IMR-90 (cell line): Measurements from ENCODE around the gene IQSEC1. TPM values are rescaled to one million over a fixed set of nuclear protein-coding genes. Genes with fewer than 3 reads are reported as not detected.

Source experiments
- ATAC-seq: fragments of 200-7000 bp; cut with Tn5 transposase; 2 replicates; pipeline ENCODE4 v1.9.1; 2020; ENCODE audit warnings: low read depth, mild to moderate bottlenecking, moderate library complexity
- BruUV-seq: library from RNA; stranded (reverse); fragments of 400-500 nt; replicated peaks from 2 replicates; lab custom pipeline; 2021; lab: Mats Ljungman, UMichigan
- CTCF ChIA-PET: fragments of 300-600 bp; formaldehyde crosslinking; extraction: SDS; loops from one replicate; lab custom pipeline; 2021; ENCODE audit warnings: antibody characterized with exemption; lab: Yijun Ruan, JAX
- POLR2A ChIA-PET: fragments of 300-600 bp; sonication (Branson Sonifier 250); formaldehyde crosslinking; loops from one replicate; lab custom pipeline; 2022; ENCODE audit warnings: antibody characterized with exemption; ENCODE audit not compliant: unreplicated experiment; lab: Charles Lee
- DNase-seq: peaks from one replicate; pipeline ENCODE4 v3.0.0; 2013
- H2AFZ ChIP-seq: replicated peaks from 2 replicates; pipeline ENCODE3; 2013; ENCODE audit warnings: low read length, mild to moderate bottlenecking; ENCODE audit not compliant: poor library complexity
- H2AK5ac ChIP-seq: 2 replicates; pipeline ENCODE4 v1.6.1; 2013; ENCODE audit warnings: low read depth, low read length, inconsistent platforms
- H2AK9ac ChIP-seq: replicated peaks from 2 replicates; pipeline ENCODE3; 2013; ENCODE audit warnings: mild to moderate bottlenecking, low read depth, low read length, moderate library complexity; ENCODE audit not compliant: poor library complexity
- H2BK120ac ChIP-seq: 2 replicates; pipeline ENCODE4 v1.6.1; 2013; ENCODE audit warnings: low read depth, low read length, inconsistent platforms
- H2BK15ac ChIP-seq: 3 replicates; pipeline ENCODE4 v1.6.1; 2013; ENCODE audit warnings: low read depth, low read length, inconsistent platforms
- H2BK20ac ChIP-seq: 2 replicates; pipeline ENCODE4 v1.6.1; 2013; ENCODE audit warnings: low read depth, mild to moderate bottlenecking, inconsistent platforms, low read length, moderate library complexity
- H2BK5ac ChIP-seq: 2 replicates; pipeline ENCODE4 v1.6.1; 2013; ENCODE audit warnings: mild to moderate bottlenecking, low read depth, low read length, inconsistent platforms; ENCODE audit not compliant: poor library complexity, severe bottlenecking
- H3K14ac ChIP-seq: replicated peaks from 2 replicates; pipeline ENCODE4 v1.6.1; 2013; ENCODE audit warnings: low read depth, low read length, inconsistent platforms
- H3K18ac ChIP-seq: 2 replicates; pipeline ENCODE4 v1.6.1; 2013; ENCODE audit warnings: low read depth, low read length, control low read depth
- H3K23ac ChIP-seq: 2 replicates; pipeline ENCODE4 v1.6.1; 2013; ENCODE audit warnings: low read depth, low read length, inconsistent platforms
- H3K27ac ChIP-seq: 2 replicates; pipeline ENCODE4 v1.5.1; 2013; ENCODE audit warnings: mild to moderate bottlenecking, control low read depth, low read length; ENCODE audit not compliant: insufficient read depth
- H3K27me3 ChIP-seq: 2 replicates; pipeline ENCODE4 v1.6.1; 2013; ENCODE audit warnings: low read length; ENCODE audit not compliant: control insufficient read depth, insufficient read depth
- H3K36me3 ChIP-seq: 2 replicates; pipeline ENCODE4 v1.6.1; 2013; ENCODE audit warnings: low read length, mixed read lengths; ENCODE audit not compliant: control insufficient read depth, insufficient read depth
- H3K4ac ChIP-seq: 2 replicates; pipeline ENCODE4 v1.6.1; 2013; ENCODE audit warnings: low read depth, low read length, inconsistent platforms
- H3K4me1 ChIP-seq: 2 replicates; pipeline ENCODE4 v1.6.1; 2013; ENCODE audit warnings: low read length, mixed read lengths; ENCODE audit not compliant: control insufficient read depth, insufficient read depth
- H3K4me2 ChIP-seq: 2 replicates; pipeline ENCODE4 v1.6.1; 2013; ENCODE audit warnings: low read depth, mild to moderate bottlenecking, control low read depth, low read length, moderate library complexity
- H3K4me3 ChIP-seq: 2 replicates; pipeline ENCODE4 v1.5.1; 2013; ENCODE audit warnings: low read depth, mild to moderate bottlenecking, control low read depth, low read length, moderate library complexity; ENCODE audit not compliant: insufficient read depth
- H3K56ac ChIP-seq: 2 replicates; pipeline ENCODE4 v1.6.1; 2013; ENCODE audit warnings: low read length, inconsistent platforms; ENCODE audit not compliant: insufficient read depth; ENCODE audit errors: extremely low read depth
- H3K79me1 ChIP-seq, 2 experiments: 2 replicates each; pipeline ENCODE4 v1.6.1; 2013; ENCODE audit warnings: low read length in 2 of 2, inconsistent platforms in 1 of 2, low read depth in 1 of 2
- H3K9ac ChIP-seq: 2 replicates; pipeline ENCODE4 v1.6.1; 2013; ENCODE audit warnings: low read depth, low read length, control low read depth
- H3K9me1 ChIP-seq: 2 replicates; pipeline ENCODE4 v1.6.1; 2013; ENCODE audit warnings: low read length, inconsistent platforms; ENCODE audit not compliant: insufficient read depth
- H3K9me3 ChIP-seq: 2 replicates; pipeline ENCODE4 v1.6.1; 2013; ENCODE audit warnings: low read length; ENCODE audit not compliant: control insufficient read depth, insufficient read depth
- H4K20me1 ChIP-seq: 2 replicates; pipeline ENCODE4 v1.6.1; 2013; ENCODE audit warnings: low read length, inconsistent platforms; ENCODE audit not compliant: insufficient read depth
- H4K5ac ChIP-seq: 2 replicates; pipeline ENCODE4 v1.6.1; 2013; ENCODE audit warnings: mild to moderate bottlenecking, low read depth, low read length, control low read depth
- H4K8ac ChIP-seq, 2 experiments: 2 replicates each; pipeline ENCODE4 v1.6.1; 2013; ENCODE audit warnings: low read depth in 2 of 2, low read length in 2 of 2, control low read depth in 1 of 2, inconsistent platforms in 1 of 2
- H4K91ac ChIP-seq: 2 replicates; pipeline ENCODE4 v1.6.1; 2013; ENCODE audit warnings: low read depth, low read length, inconsistent platforms; ENCODE audit not compliant: insufficient read depth
- BHLHE40 ChIP-seq: fragments of 150-350 bp; IDR thresholded peaks from 2 replicates; pipeline ENCODE4 v1.6.1; 2016; ENCODE audit warnings: mild to moderate bottlenecking, low read depth, low read length
- FOS ChIP-seq: fragments of 150-350 bp; IDR thresholded peaks from 2 replicates; pipeline ENCODE4 v1.6.1; 2016; ENCODE audit warnings: low read depth, low read length
- MAZ ChIP-seq: IDR thresholded peaks from 2 replicates; pipeline ENCODE4 v1.6.1; 2012; ENCODE audit warnings: low read depth, mild to moderate bottlenecking, low read length, improper control_type of control experiment, moderate library complexity, borderline replicate concordance
- RAD21 ChIP-seq: IDR thresholded peaks from 2 replicates; pipeline ENCODE4 v1.6.1; 2012; ENCODE audit warnings: low read length, improper control_type of control experiment
- WGBS, 2 experiments: methylation state at CpG; one replicate each; pipeline versions ENCODE4 v1.1.5 to v1.1.7; 2013; ENCODE audit warnings: missing lambda C conversion rate in 2 of 2; ENCODE audit not compliant: insufficient read length in 1 of 2; ENCODE audit errors: extremely low coverage in 2 of 2; 5-methylcytosine and 5-hydroxymethylcytosine counted together
- dilution Hi-C: fragments of 300-500 bp; cut with HindIII; formaldehyde crosslinking; loops from one replicate; pipeline ENCODE4 v1.14.3; 2018; ENCODE audit warnings: low sequenced_read_pairs; ENCODE audit not compliant: unreplicated experiment
- in situ Hi-C: fragments of 300-500 bp; cut with MboI; formaldehyde crosslinking; loops from 3 replicates; pipeline ENCODE4 v1.14.3; 2019; ENCODE audit warnings: low sequenced_read_pairs, inconsistent platforms, mixed read lengths
- intact Hi-C: fragments of 100-400 bp; cut with micrococcal nuclease; formaldehyde crosslinking; loops from 2 replicates; pipeline ENCODE4 v1.10.0; 2022
- polyA plus RNA-seq, 3 experiments: library from polyadenylated mRNA; depleted of rRNA; stranded (reverse); fragments of >200 nt; gene quantifications; 2 replicates each; pipeline ENCODE4 v1.2.3, GENCODE V29; 2012; ENCODE audit warnings: low replicate concordance in 1 of 3
- total RNA-seq: library from RNA; depleted of rRNA; stranded (reverse); fragments of >200 nt; gene quantifications from 2 replicates; pipeline ENCODE4 v1.2.3, GENCODE V29; 2012

IQSEC1 gene
- total and polyA plus RNA-seq, 2 of the 4 experiments (the other 2 are of a cell fraction), result 5.9 to 11.9 TPM

DNA sequence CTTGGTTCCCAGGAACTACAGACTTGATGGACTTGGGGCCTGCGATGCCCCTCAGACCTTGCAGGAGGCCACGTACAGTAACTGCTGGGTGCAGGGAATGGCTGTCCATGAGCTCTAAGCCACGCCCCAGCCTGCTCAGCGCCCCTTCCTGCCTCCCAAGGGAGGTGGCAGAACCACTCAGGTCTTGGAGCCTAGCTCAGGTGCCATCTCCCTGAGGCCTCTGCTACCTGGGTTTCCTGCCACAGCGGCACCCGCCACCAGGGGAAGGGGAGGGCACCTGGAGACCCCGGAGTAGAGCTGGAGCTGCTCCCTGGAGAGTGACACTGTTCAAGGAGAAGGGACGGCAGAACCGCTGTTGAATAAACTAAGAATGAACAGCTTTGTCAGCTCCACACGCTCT is 154.0 kb downstream of the IQSEC1 start:
- POLR2A ChIA-PET, result no interaction called here
- Histone ChIP-seq H2BK5ac (no peak overlapping the region), H2AK5ac (no peak overlapping the region), H3K4me3 (no peak overlapping the region), H2BK15ac (no peak overlapping the region), H3K18ac (no peak overlapping the region), H2AFZ (peak overlapping the region; percentile 43), H4K91ac (no peak overlapping the region), H4K5ac (no peak overlapping the region), H3K4ac (no peak overlapping the region), H3K9ac (no peak overlapping the region), H3K9me3 (no peaks in the 10 kb centered on the region), H3K4me2 (no peak overlapping the region), H3K27me3 (no peaks in the 10 kb centered on the region), H3K14ac (no peak overlapping the region), H4K20me1 (no peaks in the 10 kb centered on the region; the same call in 1 of the 2 replicates), H3K36me3 (peaks cover 41% of the 10 kb centered on the region), H3K27ac (no peak overlapping the region), H4K8ac (no peak overlapping the region), H3K4me1 (peaks cover 2% of the 10 kb centered on the region; the same call in 1 of the 2 replicates), H2BK20ac (no peak overlapping the region), H3K23ac (no peak overlapping the region), H3K79me1 (peaks cover 0 to 3% of the 10 kb centered on the region in 2 experiments; a peak in 1 of 4 replicates), H2AK9ac (no peak overlapping the region), H2BK120ac (no peak overlapping the region), H3K56ac (no peak overlapping the region), H3K9me1 (no peaks in the 10 kb centered on the region)
- TF ChIP-seq FOS, result no peak
- no peak for TF ChIP-seq MAZ
- TF ChIP-seq BHLHE40, result no peak
- no peak for TF ChIP-seq RAD21
- CTCF ChIA-PET, result no interaction called here
- in situ Hi-C loops, result no loop called here
- WGBS, 2 experiments, result 100% methylated on average over 4 of the region's 10 CpGs; no CpG with 5 or more reads in 1 of the 2 experiments
- no TSS peak for BruUV-seq
- no peak for DNase-seq
- dilution Hi-C loops, result no loop called here
- intact Hi-C loops, result no loop called here
- no peak for ATAC-seq
